Kidney capillary endothelial cell (primary cell): ENCODE measurements around the gene UCK1.

ENCODE experiments used
- DNase-seq: peaks from one replicate; pipeline ENCODE4 v3.0.0-alpha.2; 2018; ENCODE audit warnings: low spot score

Gene UCK1

GRCh38 chr9:131496844-131497405 is 34.1 kb downstream of the UCK1 start:
- DNase-seq: no peak

DNA sequence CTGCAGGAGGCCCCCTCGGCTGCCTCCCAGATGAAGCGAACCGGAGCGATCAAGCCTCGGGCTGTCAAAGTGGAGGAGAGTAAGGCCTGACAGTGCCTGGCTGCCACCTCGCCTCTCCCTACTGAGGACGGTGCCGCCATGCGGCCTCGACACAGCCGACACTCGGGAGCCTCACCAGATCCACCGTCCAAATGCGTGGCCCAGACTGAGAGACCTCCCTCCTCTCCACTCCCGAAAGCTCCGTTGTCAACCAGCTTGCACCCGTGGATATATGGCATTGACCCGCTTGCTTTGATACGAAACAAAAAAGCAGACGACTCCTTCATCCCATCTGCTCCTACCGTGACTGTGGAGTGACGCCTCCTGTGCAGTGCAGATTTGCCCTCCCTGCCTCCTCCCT is 35.3 kb downstream of the UCK1 start:
- no peak for DNase-seq

- DNase-seq: no peak
Measured at GRCh38 chr9:131494296-131494870, 36.7 kb downstream of the UCK1 start.

DNA sequence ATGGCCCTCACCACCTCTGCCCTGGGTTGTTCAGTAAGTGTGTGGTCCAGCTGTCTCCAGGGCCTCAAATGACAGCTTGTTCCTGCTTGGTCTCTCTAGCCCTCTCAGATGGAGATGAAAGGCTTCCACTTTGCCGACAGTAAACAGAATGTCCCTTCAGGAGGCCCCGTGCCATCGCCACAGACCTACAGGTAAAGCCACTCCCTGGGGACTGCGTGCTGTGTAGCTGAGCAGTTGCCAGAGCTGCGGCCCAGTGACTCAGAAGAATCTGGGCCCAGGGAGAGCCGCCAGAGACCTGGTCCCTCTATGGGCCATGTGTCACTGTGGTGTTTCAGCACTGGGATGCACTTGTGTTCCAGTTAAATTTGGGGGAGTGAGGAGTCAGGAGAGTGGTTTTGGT is 39.0 kb downstream of the UCK1 start:
- no peak for DNase-seq

DNA sequence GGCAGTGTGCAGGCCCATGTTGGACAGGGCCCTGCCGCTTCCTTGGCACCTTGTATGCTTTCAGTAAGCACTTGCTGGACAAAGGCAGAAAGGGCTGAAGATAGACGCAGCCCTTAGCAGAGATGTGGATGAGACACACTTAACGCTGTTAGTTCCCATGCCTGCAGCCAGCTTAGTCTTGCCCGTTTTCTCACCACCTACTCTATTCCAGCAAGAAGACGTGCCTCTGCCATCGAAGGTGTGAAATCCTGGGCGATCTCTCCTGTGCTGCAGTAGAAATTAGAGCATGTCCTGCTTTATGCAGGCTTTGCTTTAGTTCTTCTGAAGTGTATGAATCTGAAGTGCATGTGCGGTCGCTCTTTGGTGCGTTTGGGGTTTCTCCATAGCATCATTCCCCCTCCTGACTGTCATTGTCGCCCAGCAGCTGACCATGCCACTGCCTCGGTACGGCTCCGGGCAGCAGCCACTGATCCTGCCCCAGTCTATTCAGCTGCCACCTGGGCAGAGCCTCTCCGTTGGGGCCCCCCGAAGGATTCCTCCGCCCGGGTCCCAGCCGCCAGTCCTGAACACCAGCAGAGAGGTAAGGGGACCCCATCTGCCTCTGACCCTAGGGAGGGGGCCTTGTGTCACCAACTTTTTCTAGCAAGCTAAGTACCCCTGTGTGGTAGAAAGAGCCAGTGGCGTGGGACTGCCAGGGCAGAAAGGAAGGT is 39.9 kb downstream of the UCK1 start:
- DNase-seq: no peak

- no peak for DNase-seq
Measured at GRCh38 chr9:131490514-131490913, 40.5 kb downstream of the UCK1 start.

GRCh38 chr9:131487621-131488031 is 43.4 kb downstream of the UCK1 start:
- DNase-seq: no peak

DNA sequence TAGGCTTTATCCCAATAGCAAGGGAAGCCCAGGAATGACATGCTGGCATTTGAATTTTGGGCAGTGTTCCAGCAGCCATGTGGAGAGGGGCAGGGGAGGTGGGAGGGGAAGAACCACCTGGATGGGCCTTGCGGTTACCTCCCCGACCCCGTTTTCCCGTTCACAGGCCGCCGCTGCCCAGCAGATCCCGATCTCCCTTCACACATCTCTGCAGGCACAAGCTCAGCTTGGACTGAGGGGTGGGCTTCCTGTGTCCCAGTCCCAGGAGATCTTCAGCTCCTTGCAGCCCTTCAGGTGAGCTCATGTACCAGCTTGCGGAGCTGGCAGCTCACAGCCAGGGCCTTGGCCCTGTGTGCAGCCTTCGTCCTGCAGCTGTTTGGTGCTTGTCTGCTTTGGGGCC is 44.1 kb downstream of the UCK1 start:
- no peak for DNase-seq

GRCh38 chr9:131485728-131486422 is 45.2 kb downstream of the UCK1 start:
- no peak for DNase-seq

GRCh38 chr9:131485206-131485605 is 45.9 kb downstream of the UCK1 start:
- no peak for DNase-seq

DNA sequence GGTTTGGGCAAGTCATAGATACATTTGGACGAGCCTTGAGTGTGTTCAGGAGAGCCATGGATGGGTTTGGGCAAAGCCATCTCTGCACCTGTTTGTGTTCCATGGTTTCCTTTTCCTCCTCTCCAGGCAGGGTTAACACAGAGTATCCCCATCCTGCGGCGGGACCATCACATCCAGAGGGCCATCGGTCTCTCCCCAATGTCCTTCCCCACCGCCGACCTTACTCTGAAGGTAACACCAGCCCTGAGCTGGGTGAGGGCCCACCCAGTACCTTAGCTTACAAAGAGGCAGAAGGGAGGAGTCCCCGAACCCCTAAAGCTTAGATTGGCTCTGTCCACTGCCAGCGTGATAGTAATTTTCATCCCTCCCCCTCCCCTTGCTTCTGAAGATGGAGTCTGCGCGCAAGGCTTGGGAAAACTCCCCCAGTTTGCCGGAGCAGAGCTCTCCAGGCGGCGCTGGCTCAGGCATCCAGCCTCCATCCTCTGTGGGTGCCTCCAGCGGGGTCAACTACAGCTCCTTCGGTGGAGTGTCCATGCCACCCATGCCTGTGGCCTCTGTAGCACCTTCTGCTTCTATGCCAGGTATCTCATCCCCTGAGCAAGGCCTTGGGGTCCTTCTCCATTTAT is 46.4 kb downstream of the UCK1 start:
- DNase-seq: no peak

DNA sequence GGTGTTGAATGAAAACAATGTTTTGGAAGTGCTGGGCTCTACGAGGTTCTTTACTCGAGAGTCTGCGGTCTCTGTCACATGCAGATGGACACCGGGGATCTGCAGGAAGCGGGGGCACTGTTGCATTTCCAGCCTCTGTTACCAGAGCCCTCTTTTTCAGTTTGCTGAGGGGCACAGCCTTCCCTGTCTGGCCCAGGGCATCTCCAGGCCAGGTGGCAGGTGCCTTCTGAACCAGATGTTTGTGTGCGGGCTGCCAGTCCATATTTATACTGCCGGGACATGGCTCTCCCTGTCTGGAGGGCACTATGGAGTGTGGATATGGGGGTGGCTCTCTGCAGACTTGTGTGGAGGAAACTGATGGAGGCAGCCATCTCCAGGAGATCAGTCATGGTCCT is 47.0 kb downstream of the UCK1 start:
- DNase-seq: no peak

DNA sequence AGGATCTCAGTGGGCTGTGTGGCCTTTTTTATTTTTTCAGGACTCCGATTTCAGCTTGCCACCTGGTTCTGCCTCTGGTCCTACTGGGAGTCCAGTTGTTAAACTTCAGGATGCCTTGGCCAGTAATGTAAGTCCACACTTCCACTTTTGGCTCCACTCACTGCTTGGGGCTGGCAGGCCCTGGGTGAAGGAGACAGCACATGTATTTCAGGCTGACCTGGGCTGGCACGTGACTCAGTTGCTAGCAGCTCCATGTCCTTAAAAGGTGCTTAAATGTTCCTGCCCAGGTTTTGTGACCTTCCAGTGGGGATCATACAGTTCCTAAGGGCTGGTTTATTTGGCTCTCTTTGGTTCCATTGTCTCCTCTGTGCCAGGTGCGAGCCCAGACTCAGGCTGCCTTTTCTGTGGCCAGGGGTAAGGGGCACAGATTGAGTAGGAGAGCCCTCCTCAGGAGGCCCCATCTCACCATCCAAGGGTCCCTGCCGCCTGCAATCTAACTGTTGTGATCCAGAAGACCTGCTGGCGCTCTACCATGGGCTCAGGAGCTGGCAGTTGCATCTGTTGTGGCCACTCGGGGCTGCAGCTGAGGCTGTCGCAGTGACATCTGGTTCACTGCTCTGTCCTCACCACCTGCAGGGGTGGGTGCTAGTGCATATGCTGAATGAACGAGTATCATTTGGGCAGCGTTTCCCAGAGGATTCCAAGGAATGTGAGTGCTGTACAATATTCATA is 47.6 kb downstream of the UCK1 start:
- DNase-seq: no peak

- no peak for DNase-seq
Measured at GRCh38 chr9:131482343-131483006, 48.6 kb downstream of the UCK1 start.

- DNase-seq: no peak
Measured at GRCh38 chr9:131481441-131482342, 49.4 kb downstream of the UCK1 start.

DNA sequence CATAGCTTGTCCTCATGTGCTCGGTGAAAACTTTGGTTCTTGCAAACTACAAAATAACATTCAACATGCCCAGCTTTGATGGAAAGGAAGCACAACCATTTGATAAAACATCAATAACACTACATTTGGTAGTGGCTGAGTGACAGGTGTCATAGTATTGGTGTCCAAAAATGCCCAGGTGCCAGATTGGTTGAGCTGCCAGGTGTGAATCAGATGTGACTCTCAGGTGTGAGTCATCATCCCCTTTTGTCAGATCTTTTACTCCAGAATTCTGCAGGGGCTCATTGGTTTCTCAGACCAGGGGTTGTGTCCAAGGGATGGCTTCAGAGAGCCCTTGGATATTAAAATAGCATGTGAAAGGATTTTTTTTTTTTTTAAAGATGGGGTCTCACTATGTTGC is 50.8 kb downstream of the UCK1 start:
- DNase-seq: no peak

GRCh38 chr9:131478911-131479310 is 52.2 kb downstream of the UCK1 start:
- DNase-seq: no peak

DNA sequence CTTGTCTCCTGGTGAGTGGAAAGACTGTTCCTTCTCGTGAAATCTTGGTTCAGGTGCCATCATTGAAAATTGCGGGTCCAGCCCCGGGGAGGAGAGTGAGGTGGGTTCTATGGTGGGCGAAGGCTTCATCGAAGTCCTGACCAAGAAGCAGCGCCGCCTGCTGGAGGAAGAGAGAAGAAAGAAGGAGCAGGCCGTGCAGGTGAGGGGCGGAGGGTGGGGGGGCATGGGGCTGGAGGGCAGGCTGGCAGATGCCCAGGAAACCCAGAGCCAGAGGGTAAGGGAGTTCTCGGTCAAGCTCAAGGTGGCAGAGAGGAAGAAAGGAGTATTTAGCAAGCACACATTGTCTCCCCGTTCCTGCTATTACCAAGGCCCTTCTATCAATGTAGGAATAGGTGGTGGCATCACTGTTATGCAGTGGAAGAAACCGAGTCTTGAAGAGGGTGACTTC is 52.6 kb downstream of the UCK1 start:
- peak; percentile 21 for DNase-seq

- DNase-seq: no peak
Measured at GRCh38 chr9:131477816-131478419, 53.1 kb downstream of the UCK1 start.

DNA sequence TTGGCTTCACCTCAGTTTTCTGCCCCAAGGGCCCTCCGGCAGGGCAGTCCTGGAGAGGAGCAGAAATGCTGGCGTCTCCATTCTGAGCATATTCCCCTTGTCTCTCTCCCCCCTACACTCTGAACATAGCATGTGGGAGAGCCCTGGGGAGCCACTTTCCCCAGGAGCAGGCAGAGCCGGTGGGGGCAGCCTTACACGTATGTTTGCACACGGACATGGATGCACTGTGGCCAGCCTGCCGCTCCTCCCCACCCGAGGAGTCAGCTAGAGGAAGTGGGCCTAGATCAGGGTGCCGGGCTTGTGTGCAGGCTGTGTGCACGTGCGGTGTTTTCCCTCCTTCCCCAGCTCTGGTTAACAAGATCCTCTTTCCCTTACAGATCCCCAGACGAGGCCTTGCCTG is 53.7 kb downstream of the UCK1 start:
- DNase-seq: no peak
